SK-N-SH (cell line): Measurements from ENCODE around the gene NLRC5. TPM values are rescaled to one million over a fixed set of nuclear protein-coding genes. Genes with fewer than 3 reads are reported as not detected.
"Not testable (repeated sequence)": the region's sequence is repeated elsewhere in the genome, so short reads cannot be mapped to it uniquely, and the experiment has no call there.

Source experiments
- CTCF ChIA-PET: fragments of 300-600, 350-600 bp; formaldehyde crosslinking; extraction: SDS; loops from one replicate; lab custom pipeline; 2021; lab: Yijun Ruan, JAX
- POLR2A ChIA-PET: fragments of 350-600 bp; sonication (Branson Sonifier 250); formaldehyde crosslinking; extraction: SDS; loops from one replicate; lab custom pipeline; 2020; ENCODE audit warnings: antibody characterized with exemption, inconsistent platforms; lab: Yijun Ruan, JAX
- DNase-seq: peaks from one replicate; pipeline ENCODE4 v3.0.0; 2012
- H2AFZ ChIP-seq: fragments of 200-600 bp; sonication (generic); 2 replicates; pipeline ENCODE4 v1.8.1; 2016; ENCODE audit warnings: antibody characterized with exemption, mild to moderate bottlenecking, low read depth
- H3F3A ChIP-seq: fragments of 200-600 bp; sonication (generic); replicated peaks from 2 replicates; pipeline ENCODE3; 2016; ENCODE audit warnings: antibody characterized with exemption, mild to moderate bottlenecking; ENCODE audit not compliant: insufficient read depth
- H3K27ac ChIP-seq, 2 experiments: fragments of 200-500 bp in 1 of 2; fragments of 200-600 bp in 1 of 2; sonication (Bioruptor generic) in 1 of 2; sonication (generic), shearing (Covaris generic) in 1 of 2; 2 replicates each; pipeline versions ENCODE4 v1.5.1 to v1.6.1; 2014 to 2016; ENCODE audit warnings: low read depth in 2 of 2, inconsistent platforms in 1 of 2, low read length in 1 of 2, mild to moderate bottlenecking in 1 of 2, mixed read lengths in 1 of 2
- H3K27me3 ChIP-seq: fragments of 200-600 bp; sonication (generic), shearing (Covaris generic); 2 replicates; pipeline ENCODE4 v1.6.1; 2016; ENCODE audit warnings: mixed run types; ENCODE audit not compliant: insufficient read depth
- H3K36me3 ChIP-seq, 2 experiments: fragments of 200-500 bp in 1 of 2; fragments of 200-600 bp in 1 of 2; sonication (Bioruptor generic) in 1 of 2; sonication (generic) in 1 of 2; replicated peaks in 1 of 2; 2 replicates each; pipeline versions ENCODE3 to v1.5.1; 2014 to 2016; ENCODE audit warnings: low read length in 1 of 2, mild to moderate bottlenecking in 1 of 2; ENCODE audit not compliant: insufficient read depth in 2 of 2, control insufficient read depth in 1 of 2
- H3K4me1 ChIP-seq, 2 experiments: fragments of 200-500 bp in 1 of 2; fragments of 200-600 bp in 1 of 2; sonication (Bioruptor generic) in 1 of 2; sonication (generic), shearing (Covaris generic) in 1 of 2; 2 replicates each; pipeline versions ENCODE4 v1.5.1 to v1.6.1; 2014 to 2016; ENCODE audit warnings: low read depth in 1 of 2, low read length in 1 of 2, mixed run types in 1 of 2; ENCODE audit not compliant: insufficient read depth in 2 of 2, control insufficient read depth in 1 of 2
- H3K4me2 ChIP-seq: fragments of 200-600 bp; sonication (generic), shearing (Covaris generic); 2 replicates; pipeline ENCODE4 v1.6.1; 2017; ENCODE audit warnings: mixed run types
- H3K4me3 ChIP-seq, 2 experiments: fragments of 200-500 bp in 1 of 2; fragments of 200-600 bp in 1 of 2; sonication (Bioruptor generic) in 1 of 2; sonication (generic), shearing (Covaris generic) in 1 of 2; 2 replicates each; pipeline versions ENCODE4 v1.5.1 to v1.8.1; 2014 to 2016; ENCODE audit warnings: low read depth in 2 of 2, inconsistent platforms in 1 of 2, low read length in 1 of 2, mild to moderate bottlenecking in 1 of 2, mixed read lengths in 1 of 2, moderate library complexity in 1 of 2
- H3K79me2 ChIP-seq: fragments of 200-600 bp; sonication (generic); 2 replicates; pipeline ENCODE4 v1.8.1; 2017; ENCODE audit warnings: mild to moderate bottlenecking; ENCODE audit not compliant: insufficient read depth
- H3K9ac ChIP-seq: fragments of 200-600 bp; sonication (generic); 2 replicates; pipeline ENCODE4 v1.6.1; 2017; ENCODE audit warnings: mixed run types
- H3K9me2 ChIP-seq: fragments of 200-600 bp; sonication (generic); 2 replicates; pipeline ENCODE4 v1.6.1; 2017; ENCODE audit warnings: mixed run types
- H3K9me3 ChIP-seq: fragments of 200-600 bp; sonication (generic); 2 replicates; pipeline ENCODE4 v1.6.1; 2017; ENCODE audit warnings: mixed run types, mild to moderate bottlenecking, moderate library complexity
- H4K20me1 ChIP-seq: fragments of 200-600 bp; sonication (generic); 2 replicates; pipeline ENCODE4 v1.6.1; 2017; ENCODE audit warnings: mild to moderate bottlenecking, mixed run types; ENCODE audit not compliant: insufficient read depth
- CTCF ChIP-seq: fragments of 200-600 bp; sonication (generic); IDR thresholded peaks from 2 replicates; pipeline ENCODE4 v1.6.1; 2017; ENCODE audit warnings: antibody characterized with exemption, mild to moderate bottlenecking, moderate library complexity
- FOSL2 ChIP-seq: IDR thresholded peaks from 2 replicates; pipeline ENCODE4 v1.4.0; 2012; ENCODE audit warnings: low read depth, mild to moderate bottlenecking, moderate library complexity, borderline replicate concordance
- FOXJ3 ChIP-seq: sonication (generic); formaldehyde crosslinking; IDR thresholded peaks from 2 replicates; pipeline ENCODE4 v1.5.1; 2020; ENCODE audit warnings: mild to moderate bottlenecking, missing genetic modification reagents
- IRF3 ChIP-seq: fragments of 150-350 bp; IDR thresholded peaks from 2 replicates; pipeline ENCODE4 v1.6.1; 2016; ENCODE audit warnings: mild to moderate bottlenecking, low read depth, low read length
- NRF1 ChIP-seq: IDR thresholded peaks from 2 replicates; pipeline ENCODE4 v1.6.1; 2012; ENCODE audit warnings: low read depth, mild to moderate bottlenecking, low read length
- POLR2AphosphoS5 ChIP-seq: IDR thresholded peaks from 2 replicates; pipeline ENCODE4 v1.6.1; 2012; ENCODE audit warnings: low read depth, low read length
- RAD21 ChIP-seq: IDR thresholded peaks from 2 replicates; pipeline ENCODE4 v1.6.1; 2012; ENCODE audit warnings: mild to moderate bottlenecking, low read length
- REST ChIP-seq: IDR thresholded peaks from 2 replicates; pipeline ENCODE4 v1.6.1; 2012; ENCODE audit warnings: mild to moderate bottlenecking, low read depth, low read length, moderate library complexity
- TCF12 ChIP-seq: IDR thresholded peaks from 2 replicates; pipeline ENCODE4 v1.4.0; 2012
- USF2 ChIP-seq: fragments of 150-350 bp; IDR thresholded peaks from 2 replicates; pipeline ENCODE4 v1.6.1; 2017; ENCODE audit warnings: antibody characterized with exemption, low read length, low read depth, borderline replicate concordance
- YY1 ChIP-seq: IDR thresholded peaks from 2 replicates; pipeline ENCODE4 v1.4.0; 2012; ENCODE audit warnings: low read depth, mild to moderate bottlenecking
- WGBS: methylation state at CpG from one replicate; pipeline ENCODE4 v1.1.6; 2017; ENCODE audit warnings: low lambda C conversion rate; 5-methylcytosine and 5-hydroxymethylcytosine counted together
- polyA plus RNA-seq, 3 experiments: library from polyadenylated mRNA; depleted of rRNA; stranded (reverse); fragments of >200 nt; gene quantifications; 2 replicates each; pipeline ENCODE4 v1.2.3, GENCODE V29; 2012

NLRC5 gene
- polyA plus RNA-seq, 1 of the 3 experiments (the other 2 are of a cell fraction) = 6.5 TPM

- TF ChIP-seq REST (no peak), FOXJ3 (CRISPR knock-in tag) (no peak), RAD21 (no peak), POLR2AphosphoS5 (no peak), YY1 (no peak), TCF12 (no peak), USF2 (no peak), NRF1 (no peak), FOSL2 (no peak), CTCF (no peak), IRF3 (no peak)
Measured at GRCh38 chr16:57004387-57005250, 15.3 kb downstream of the NLRC5 start (continued).

GRCh38 chr16:57005597-57005996 lies 16.2 kb downstream of the NLRC5 start:
- H3K4me3 ChIP-seq, H3K9me3 ChIP-seq, H3K79me2 ChIP-seq, H3K36me3 ChIP-seq, H3K9me2 ChIP-seq, H3K4me1 ChIP-seq, H3F3A ChIP-seq, H4K20me1 ChIP-seq, H3K4me2 ChIP-seq, H2AFZ ChIP-seq, DNase-seq, CTCF ChIA-PET, H3K9ac ChIP-seq, H3K27me3 ChIP-seq, H3K27ac ChIP-seq, POLR2A ChIA-PET: not testable (repeated sequence)
- WGBS = 94% methylated on average over 2 of the region's 2 CpGs
